MCF 10A (cell line): ENCODE measurements around the gene MYCBP. TPM values are rescaled to one million over a fixed set of nuclear protein-coding genes. Genes with fewer than 3 reads are reported as not detected.

ENCODE experiments used
- BruUV-seq: library from RNA; stranded (reverse); fragments of 400-500 nt; replicated peaks from 2 replicates; lab custom pipeline; 2021; lab: Mats Ljungman, UMichigan
- CTCF ChIA-PET: fragments of 300-600 bp; sonication (Branson Sonifier 250); formaldehyde crosslinking; extraction: SDS; loops from one replicate; lab custom pipeline; 2021; ENCODE audit warnings: antibody characterized with exemption, inconsistent platforms; lab: Yijun Ruan, JAX
- POLR2A ChIA-PET: fragments of 300-600, 350-650 bp; sonication (Branson Sonifier 250); formaldehyde crosslinking; extraction: SDS; loops from one replicate; lab custom pipeline; 2020; ENCODE audit warnings: antibody characterized with exemption, inconsistent platforms; lab: Yijun Ruan, JAX
- DNase-seq: peaks from one replicate; pipeline ENCODE4 v3.0.0-alpha.2; 2018; ENCODE audit not compliant: unreplicated experiment
- H3K27ac Mint-ChIP-seq: one replicate; pipeline ENCODE4 v1.8.0; 2022; ENCODE audit warnings: mild to moderate bottlenecking, low read depth, mixed read lengths; ENCODE audit not compliant: unreplicated experiment
- H3K27me3 Mint-ChIP-seq: one replicate; pipeline ENCODE4 v1.8.0; 2022; ENCODE audit warnings: mixed read lengths; ENCODE audit not compliant: insufficient read depth, unreplicated experiment
- H3K36me3 Mint-ChIP-seq: one replicate; pipeline ENCODE4 v1.8.0; 2022; ENCODE audit warnings: mild to moderate bottlenecking, moderate library complexity, mixed read lengths; ENCODE audit not compliant: insufficient read depth, unreplicated experiment
- H3K4me1 Mint-ChIP-seq: one replicate; pipeline ENCODE4 v1.8.0; 2022; ENCODE audit warnings: mixed read lengths; ENCODE audit not compliant: insufficient read depth, unreplicated experiment
- H3K4me3 Mint-ChIP-seq: one replicate; pipeline ENCODE4 v1.8.0; 2022; ENCODE audit warnings: mild to moderate bottlenecking, moderate library complexity, mixed read lengths; ENCODE audit not compliant: unreplicated experiment
- H3K9me3 Mint-ChIP-seq: one replicate; pipeline ENCODE4 v1.8.0; 2022; ENCODE audit warnings: mixed read lengths; ENCODE audit not compliant: unreplicated experiment
- intact Hi-C: fragments of 100-400 bp; cut with micrococcal nuclease; formaldehyde crosslinking; loops from 2 replicates; pipeline ENCODE4 v1.14.1; 2022
- total RNA-seq: library from RNA; stranded (reverse); gene quantifications from 2 replicates; pipeline ENCODE4 v1.2.3, GENCODE V29; 2022
- TF ChIP-seq, protein P1 (sequence below): fragments of 200-600 bp; IDR thresholded peaks from one replicate; pipeline ENCODE4 v1.8.0; 2022; ENCODE audit warnings: antibody characterized with exemption, mild to moderate bottlenecking; ENCODE audit not compliant: unreplicated experiment

MYCBP gene
- total RNA-seq, 1 experiment from 2014 or later: 18.9 TPM

DNA sequence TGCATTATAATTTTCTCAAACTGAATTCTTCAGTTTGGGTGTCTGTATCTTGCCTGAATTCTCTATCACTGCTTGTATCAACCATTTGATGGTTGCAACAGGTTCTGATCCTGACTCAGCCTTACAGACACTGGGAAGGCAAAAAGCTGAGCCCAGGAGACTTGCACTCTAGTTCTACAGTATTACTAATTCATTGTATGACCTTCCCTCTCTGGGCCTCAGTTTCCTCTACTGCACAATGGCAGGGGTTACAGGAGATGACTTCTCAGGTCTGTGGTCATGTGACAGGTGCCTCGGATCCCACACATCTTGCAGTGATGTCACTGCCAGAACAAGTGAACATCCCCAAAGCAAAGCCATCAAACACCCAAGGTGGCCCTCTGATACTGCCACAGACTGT lies 52.3 kb downstream of the MYCBP start:
- TF ChIP-seq, protein P1, sequence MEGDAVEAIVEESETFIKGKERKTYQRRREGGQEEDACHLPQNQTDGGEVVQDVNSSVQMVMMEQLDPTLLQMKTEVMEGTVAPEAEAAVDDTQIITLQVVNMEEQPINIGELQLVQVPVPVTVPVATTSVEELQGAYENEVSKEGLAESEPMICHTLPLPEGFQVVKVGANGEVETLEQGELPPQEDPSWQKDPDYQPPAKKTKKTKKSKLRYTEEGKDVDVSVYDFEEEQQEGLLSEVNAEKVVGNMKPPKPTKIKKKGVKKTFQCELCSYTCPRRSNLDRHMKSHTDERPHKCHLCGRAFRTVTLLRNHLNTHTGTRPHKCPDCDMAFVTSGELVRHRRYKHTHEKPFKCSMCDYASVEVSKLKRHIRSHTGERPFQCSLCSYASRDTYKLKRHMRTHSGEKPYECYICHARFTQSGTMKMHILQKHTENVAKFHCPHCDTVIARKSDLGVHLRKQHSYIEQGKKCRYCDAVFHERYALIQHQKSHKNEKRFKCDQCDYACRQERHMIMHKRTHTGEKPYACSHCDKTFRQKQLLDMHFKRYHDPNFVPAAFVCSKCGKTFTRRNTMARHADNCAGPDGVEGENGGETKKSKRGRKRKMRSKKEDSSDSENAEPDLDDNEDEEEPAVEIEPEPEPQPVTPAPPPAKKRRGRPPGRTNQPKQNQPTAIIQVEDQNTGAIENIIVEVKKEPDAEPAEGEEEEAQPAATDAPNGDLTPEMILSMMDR: no peak
- DNase-seq: no peak
- Mint-ChIP-seq H3K9me3 (no peaks in the 10 kb centered on the region), H3K27ac (no peak overlapping the region), H3K36me3 (no peaks in the 10 kb centered on the region), H3K4me1 (peaks cover 4% of the 10 kb centered on the region), H3K27me3 (no peaks in the 10 kb centered on the region), H3K4me3 (no peak overlapping the region)
- POLR2A ChIA-PET: no interaction called here
- no TSS peak for BruUV-seq
- CTCF ChIA-PET: interaction anchor here (1.1 to 7.1 kb wide), 3 partner anchors 296 to 794 kb away, joined by 4 to 32 read pairs (median 13); no protein-coding TSS in a partner anchor
- intact Hi-C loops: loop anchor here (10.0 kb wide), 1 partner anchor 1216 kb away; no protein-coding TSS in a partner anchor

- ChIA-PET POLR2A (interaction anchor here (0.7 to 0.8 kb wide), 2 partner anchors 791 to 889 kb away, joined by 3 read pairs; no protein-coding TSS in a partner anchor), CTCF (interaction anchor here (0.6 to 7.1 kb wide), 16 partner anchors 10 to 1038 kb away, joined by 3 to 32 read pairs (median 4); partner anchors contain the start of gene POU3F1)
- Mint-ChIP-seq H3K4me3 (no peak overlapping the region), H3K27ac (no peak overlapping the region), H3K36me3 (no peaks in the 10 kb centered on the region), H3K9me3 (no peaks in the 10 kb centered on the region), H3K27me3 (peaks cover 6% of the 10 kb centered on the region), H3K4me1 (no peaks in the 10 kb centered on the region)
- intact Hi-C loops: no loop called here
- no peak for DNase-seq
- TF ChIP-seq, protein P1: no peak
- BruUV-seq: no TSS peak
Observed at GRCh38 chr1:38819516-38819915, 53.6 kb downstream of the MYCBP start.

GRCh38 chr1:38819040-38819439 lies 54.1 kb downstream of the MYCBP start:
- H3K9me3 Mint-ChIP-seq: no peaks in the 10 kb centered on the region
- ChIA-PET CTCF (interaction anchor here (0.6 to 7.1 kb wide), 14 partner anchors 10 to 807 kb away, joined by 3 to 32 read pairs (median 4); partner anchors contain the start of gene POU3F1), POLR2A (interaction anchor here (0.7 to 0.8 kb wide), 2 partner anchors 791 to 888 kb away, joined by 3 read pairs; no protein-coding TSS in a partner anchor)
- H3K27ac Mint-ChIP-seq: no peak overlapping the region
- no TSS peak for BruUV-seq
- H3K36me3 Mint-ChIP-seq: no peaks in the 10 kb centered on the region
- intact Hi-C loops: no loop called here
- no peak overlapping the region for H3K4me3 Mint-ChIP-seq
- no peaks in the 10 kb centered on the region for H3K4me1 Mint-ChIP-seq
- no peak for DNase-seq
- peaks cover 11% of the 10 kb centered on the region for H3K27me3 Mint-ChIP-seq
- TF ChIP-seq, protein P1: no peak

- intact Hi-C loops: no loop called here
- H3K27ac Mint-ChIP-seq: no peak overlapping the region
- no peak for DNase-seq
- H3K36me3 Mint-ChIP-seq: no peaks in the 10 kb centered on the region
- no TSS peak for BruUV-seq
- peaks cover 11% of the 10 kb centered on the region for H3K27me3 Mint-ChIP-seq
- CTCF ChIA-PET: interaction anchor here (0.6 to 7.1 kb wide), 17 partner anchors 9 to 807 kb away, joined by 3 to 32 read pairs (median 4); partner anchors contain the start of gene POU3F1
- H3K4me3 Mint-ChIP-seq: no peak overlapping the region
- TF ChIP-seq, protein P1: peak; percentile 61
- H3K4me1 Mint-ChIP-seq: no peaks in the 10 kb centered on the region
- POLR2A ChIA-PET: interaction anchor here (0.7 kb wide), 1 partner anchor 887 kb away, joined by 3 read pairs; no protein-coding TSS in a partner anchor
- no peaks in the 10 kb centered on the region for H3K9me3 Mint-ChIP-seq
Observed at GRCh38 chr1:38818175-38818976, 54.8 kb downstream of the MYCBP start.
